PFSK-1 (cell line): Measurements from ENCODE around the gene PTBP3.

Source experiments
- FOXP2 ChIP-seq: optimal IDR thresholded peaks from 2 replicates; pipeline ENCODE3; 2011; ENCODE audit warnings: borderline replicate concordance, control low read depth, inconsistent platforms; ENCODE audit not compliant: insufficient read depth; ENCODE audit errors: extremely low read length, extremely low read depth
- POLR2AphosphoS5 ChIP-seq: IDR thresholded peaks from 2 replicates; pipeline ENCODE4 v1.6.1; 2012; ENCODE audit warnings: low read depth, mild to moderate bottlenecking, control low read depth, low read length, moderate library complexity
- SIN3A ChIP-seq: IDR thresholded peaks from 2 replicates; pipeline ENCODE4 v1.6.1; 2012; ENCODE audit warnings: mild to moderate bottlenecking, low read length, moderate library complexity, borderline replicate concordance; ENCODE audit not compliant: insufficient read depth
- TAF1 ChIP-seq: IDR thresholded peaks from 2 replicates; pipeline ENCODE4 v1.6.1; 2012; ENCODE audit warnings: low read length, control low read depth, borderline replicate concordance; ENCODE audit not compliant: insufficient read depth
- TF ChIP-seq, protein P1 (sequence below), 2 experiments: IDR thresholded peaks; 2 replicates each; pipeline versions ENCODE4 v1.6.1 to v1.8.0; 2011 to 2012; ENCODE audit warnings: low read depth in 2 of 2, low read length in 2 of 2, control low read depth in 1 of 2, inconsistent platforms in 1 of 2, mild to moderate bottlenecking in 1 of 2, moderate library complexity in 1 of 2; ENCODE audit not compliant: insufficient read depth in 1 of 2

Gene PTBP3

DNA sequence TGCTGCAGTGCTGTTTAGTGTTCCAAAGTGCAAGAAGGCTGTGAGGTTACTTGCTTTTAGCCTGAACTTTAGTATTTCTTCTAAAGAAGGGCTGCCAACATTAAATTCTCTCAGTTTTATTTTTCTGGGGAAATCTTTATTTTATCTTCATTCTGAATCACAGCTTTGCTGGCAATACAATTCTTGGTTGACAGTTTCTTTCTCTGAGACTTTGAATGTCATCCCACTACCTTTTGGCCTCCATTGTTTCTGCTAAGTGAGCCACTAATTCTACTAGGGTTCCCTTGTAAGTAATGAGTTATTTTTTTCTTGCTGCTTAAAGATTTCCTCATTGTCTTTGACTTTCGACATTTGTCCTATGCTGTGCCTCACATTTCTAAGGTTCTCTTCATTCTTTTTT is 126.0 kb downstream of the PTBP3 start:
- TF ChIP-seq TAF1 (no peak), FOXP2 (no peak), SIN3A (no peak), POLR2AphosphoS5 (no peak)
- TF ChIP-seq, protein P1, sequence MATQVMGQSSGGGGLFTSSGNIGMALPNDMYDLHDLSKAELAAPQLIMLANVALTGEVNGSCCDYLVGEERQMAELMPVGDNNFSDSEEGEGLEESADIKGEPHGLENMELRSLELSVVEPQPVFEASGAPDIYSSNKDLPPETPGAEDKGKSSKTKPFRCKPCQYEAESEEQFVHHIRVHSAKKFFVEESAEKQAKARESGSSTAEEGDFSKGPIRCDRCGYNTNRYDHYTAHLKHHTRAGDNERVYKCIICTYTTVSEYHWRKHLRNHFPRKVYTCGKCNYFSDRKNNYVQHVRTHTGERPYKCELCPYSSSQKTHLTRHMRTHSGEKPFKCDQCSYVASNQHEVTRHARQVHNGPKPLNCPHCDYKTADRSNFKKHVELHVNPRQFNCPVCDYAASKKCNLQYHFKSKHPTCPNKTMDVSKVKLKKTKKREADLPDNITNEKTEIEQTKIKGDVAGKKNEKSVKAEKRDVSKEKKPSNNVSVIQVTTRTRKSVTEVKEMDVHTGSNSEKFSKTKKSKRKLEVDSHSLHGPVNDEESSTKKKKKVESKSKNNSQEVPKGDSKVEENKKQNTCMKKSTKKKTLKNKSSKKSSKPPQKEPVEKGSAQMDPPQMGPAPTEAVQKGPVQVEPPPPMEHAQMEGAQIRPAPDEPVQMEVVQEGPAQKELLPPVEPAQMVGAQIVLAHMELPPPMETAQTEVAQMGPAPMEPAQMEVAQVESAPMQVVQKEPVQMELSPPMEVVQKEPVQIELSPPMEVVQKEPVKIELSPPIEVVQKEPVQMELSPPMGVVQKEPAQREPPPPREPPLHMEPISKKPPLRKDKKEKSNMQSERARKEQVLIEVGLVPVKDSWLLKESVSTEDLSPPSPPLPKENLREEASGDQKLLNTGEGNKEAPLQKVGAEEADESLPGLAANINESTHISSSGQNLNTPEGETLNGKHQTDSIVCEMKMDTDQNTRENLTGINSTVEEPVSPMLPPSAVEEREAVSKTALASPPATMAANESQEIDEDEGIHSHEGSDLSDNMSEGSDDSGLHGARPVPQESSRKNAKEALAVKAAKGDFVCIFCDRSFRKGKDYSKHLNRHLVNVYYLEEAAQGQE (IDR thresholded peaks at IDR 0.05; ENCODE audit: insufficient read depth in 1 of 2, low read depth in 2 of 2, low read length in 2 of 2) = no peak

DNA sequence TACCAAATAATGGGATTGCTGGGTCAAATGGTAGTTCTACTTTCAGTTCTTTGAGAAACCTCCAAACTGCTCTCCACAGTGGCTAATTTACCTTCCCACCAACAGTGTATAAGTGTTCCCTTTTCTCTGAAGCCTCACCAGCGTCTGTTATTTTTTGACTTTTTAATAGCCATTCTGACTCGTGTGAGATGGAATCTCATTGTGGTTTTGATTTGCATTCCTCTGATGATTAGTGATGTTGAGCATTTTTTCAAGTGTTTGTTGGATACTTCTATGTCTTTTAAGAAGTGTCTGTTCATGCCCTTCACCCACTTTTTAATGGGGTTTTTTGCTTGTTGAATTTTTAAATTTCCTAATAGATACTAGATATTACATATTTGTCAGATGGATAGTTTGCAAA is 129.9 kb downstream of the PTBP3 start:
- no peak for TF ChIP-seq POLR2AphosphoS5
- no peak for TF ChIP-seq FOXP2
- TF ChIP-seq, protein P1 (IDR thresholded peaks at IDR 0.05; ENCODE audit: insufficient read depth in 1 of 2, low read depth in 2 of 2, low read length in 2 of 2) = no peak

DNA sequence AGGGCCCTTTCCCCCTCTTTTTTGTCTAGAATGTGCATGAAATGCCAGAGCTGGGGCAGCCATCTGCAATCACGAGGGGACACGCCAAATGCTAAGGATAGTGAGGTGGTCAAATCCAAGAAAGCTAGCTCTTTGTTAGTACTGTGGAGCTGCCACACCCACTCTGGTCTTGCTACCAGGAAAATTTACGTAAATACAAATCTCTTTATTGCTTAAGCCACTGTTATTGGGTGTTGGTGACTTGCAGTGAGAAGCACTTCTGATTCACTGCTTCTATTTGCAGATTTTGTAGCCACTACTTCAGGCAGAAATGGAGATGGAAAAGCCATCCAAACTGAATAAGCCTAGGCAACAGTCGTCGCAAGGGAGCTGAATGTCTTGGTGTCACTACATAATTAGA is 132.7 kb downstream of the PTBP3 start:
- TF ChIP-seq POLR2AphosphoS5 (no peak), TAF1 (no peak), FOXP2 (no peak), SIN3A (no peak)
- TF ChIP-seq, protein P1 (IDR thresholded peaks at IDR 0.05; ENCODE audit: insufficient read depth in 1 of 2, low read depth in 2 of 2, low read length in 2 of 2) = no peak

DNA sequence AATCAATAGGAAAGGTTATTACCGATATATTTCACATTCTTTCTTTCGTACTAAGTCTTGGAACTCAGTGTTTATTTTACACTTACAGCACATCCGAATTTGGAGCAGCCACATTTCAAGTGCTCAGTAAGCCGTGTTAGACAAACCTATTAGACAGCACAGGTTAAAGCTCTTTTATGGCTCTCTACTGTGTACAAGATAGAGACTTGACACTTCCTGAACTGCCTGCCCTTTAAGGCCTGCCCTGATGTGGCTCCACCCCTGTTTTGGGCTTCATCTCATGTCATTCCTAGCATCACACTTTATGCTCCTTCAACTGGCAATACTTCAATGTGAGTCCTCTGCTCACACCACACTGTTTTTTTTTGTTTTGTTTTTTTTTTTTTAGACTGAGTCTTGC is 134.8 kb downstream of the PTBP3 start:
- no peak for TF ChIP-seq FOXP2
- no peak for TF ChIP-seq POLR2AphosphoS5
- no peak for TF ChIP-seq TAF1
- no peak for TF ChIP-seq SIN3A
- TF ChIP-seq, protein P1 (IDR thresholded peaks at IDR 0.05; ENCODE audit: insufficient read depth in 1 of 2, low read depth in 2 of 2, low read length in 2 of 2) = no peak

DNA sequence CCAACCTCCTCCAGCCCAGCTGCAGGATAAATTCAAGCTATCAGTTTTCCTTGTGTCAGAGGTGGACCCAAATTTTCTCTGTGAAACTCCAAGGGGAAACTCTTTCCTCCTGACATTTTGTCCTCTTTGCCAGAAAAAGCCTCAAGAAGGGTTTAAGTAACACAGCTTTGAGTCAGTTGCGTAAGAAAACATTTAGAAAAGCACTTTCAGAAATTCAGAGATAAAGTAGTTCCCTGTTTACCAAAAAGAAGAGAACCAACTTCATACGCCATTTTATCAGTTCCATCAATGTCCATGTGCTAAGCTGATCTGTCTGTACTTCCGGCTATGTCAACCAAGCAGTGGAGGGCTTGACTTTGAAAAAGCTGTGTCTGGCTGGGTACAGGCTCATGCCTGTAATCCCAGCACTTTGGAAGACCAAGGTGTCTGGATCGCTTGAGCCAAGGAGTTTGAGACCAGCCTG is 138.4 kb downstream of the PTBP3 start:
- no peak for TF ChIP-seq POLR2AphosphoS5
